Smooth muscle cell of the brain vasculature (primary cell): ENCODE data around the gene TCTA.
"Not testable (repeated sequence)": the region's sequence is repeated elsewhere in the genome, so short reads cannot be mapped to it uniquely, and the experiment has no call there.

Experiments used
- DNase-seq: peaks from one replicate; pipeline ENCODE4 v3.0.0-alpha.2; 2012; ENCODE audit warnings: low read depth, low spot score

The TCTA gene

GRCh38 chr3:49411968-49412631 is at the start of gene TCTA, which contains the start of gene RHOA:
TSS of gene TCTA (plus strand) at chr3:49412423. CDS start at chr3:49412427, 4 bp downstream.
TSS of gene RHOA (minus strand) at chr3:49411976. CDS start at chr3:49375589, 36,387 bp downstream.
- DNase-seq, result peak; percentile 100

- no peak for DNase-seq
Measured at GRCh38 chr3:49362561-49362960, 49.7 kb upstream of the TCTA start.

- no peak for DNase-seq
Measured at GRCh38 chr3:49370585-49371290, 41.5 kb upstream of the TCTA start.

- DNase-seq, result no peak
Measured at GRCh38 chr3:49371946-49372345, 40.3 kb upstream of the TCTA start.

GRCh38 chr3:49377483-49377882 is 34.7 kb upstream of the TCTA start:
- DNase-seq, result no peak

GRCh38 chr3:49378249-49378895 is 33.9 kb upstream of the TCTA start:
- DNase-seq, result no peak

GRCh38 chr3:49383387-49383786 is 28.8 kb upstream of the TCTA start:
- DNase-seq, result no peak

- no peak for DNase-seq
Measured at GRCh38 chr3:49385617-49386016, 26.6 kb upstream of the TCTA start.

- no peak for DNase-seq
Measured at GRCh38 chr3:49386056-49386756, 26.0 kb upstream of the TCTA start.

GRCh38 chr3:49387721-49388120 is 24.5 kb upstream of the TCTA start:
- DNase-seq, result no peak

- DNase-seq, result no peak
Measured at GRCh38 chr3:49388289-49388820, 23.9 kb upstream of the TCTA start.

- DNase-seq, result no peak
Measured at GRCh38 chr3:49389297-49389696, 22.9 kb upstream of the TCTA start.

GRCh38 chr3:49391310-49391709 is 20.9 kb upstream of the TCTA start:
- not testable (repeated sequence) for DNase-seq

- no peak for DNase-seq
Measured at GRCh38 chr3:49397470-49397869, 14.8 kb upstream of the TCTA start.

GRCh38 chr3:49399461-49399860 is 12.8 kb upstream of the TCTA start:
- DNase-seq, result no peak

GRCh38 chr3:49401766-49402165 is 10.5 kb upstream of the TCTA start:
- DNase-seq, result no peak

GRCh38 chr3:49403891-49404290 is 8.3 kb upstream of the TCTA start:
- no peak for DNase-seq

- DNase-seq, result not testable (repeated sequence)
Measured at GRCh38 chr3:49405570-49405969, 6.7 kb upstream of the TCTA start.

GRCh38 chr3:49406571-49407565 is 5.4 kb upstream of the TCTA start:
- DNase-seq, result no peak

- DNase-seq, result no peak
Measured at GRCh38 chr3:49410066-49410845, 2.0 kb upstream of the TCTA start.
